Lung (tissue), 12 donors: ENCODE data around the gene SCAPER. TPM values are rescaled to one million over a fixed set of nuclear protein-coding genes. Genes with fewer than 3 reads are reported as not detected.

Source experiments
- ATAC-seq: fragments of 200-7000 bp; cut with Tn5 transposase; one replicate; pipeline ENCODE4 v1.9.1; 2020; ENCODE audit warnings: moderate number of reproducible peaks; ENCODE audit not compliant: insufficient read depth, low FRiP score
- DNase-seq, 3 donors: peaks; one replicate each; pipeline ENCODE4 v3.0.0-alpha.2; 2013 to 2017
- H3K27ac ChIP-seq, 2 donors: one replicate each; pipeline ENCODE4 v1.5.1; 2013; ENCODE audit warnings: mild to moderate bottlenecking in 2 of 2, moderate library complexity in 2 of 2, control low read depth in 1 of 2, inconsistent platforms in 1 of 2, low read depth in 1 of 2, low read length in 1 of 2
- H3K27me3 ChIP-seq, 3 donors: one replicate each; pipeline ENCODE4 v1.5.1; 2013; ENCODE audit warnings: low read length in 2 of 3; ENCODE audit not compliant: control insufficient read depth in 3 of 3, insufficient read depth in 3 of 3
- H3K36me3 ChIP-seq, 4 donors: one replicate each; pipeline ENCODE4 v1.5.1; 2013; ENCODE audit warnings: low read length in 4 of 4, mild to moderate bottlenecking in 1 of 4, moderate library complexity in 1 of 4; ENCODE audit not compliant: control insufficient read depth in 4 of 4, insufficient read depth in 4 of 4
- H3K4me1 ChIP-seq, 5 donors: one replicate each; pipeline ENCODE4 v1.5.1; 2013; ENCODE audit warnings: low read length in 5 of 5, mild to moderate bottlenecking in 2 of 5, moderate library complexity in 1 of 5; ENCODE audit not compliant: control insufficient read depth in 5 of 5, insufficient read depth in 5 of 5
- H3K4me3 ChIP-seq: one replicate; pipeline ENCODE4 v1.5.1; 2013; ENCODE audit warnings: mild to moderate bottlenecking, control low read depth, moderate library complexity
- H3K9ac ChIP-seq, 2 donors: one replicate each; pipeline ENCODE4 v1.5.1; 2013; ENCODE audit warnings: low read length in 2 of 2, control low read depth in 1 of 2; ENCODE audit not compliant: insufficient read depth in 1 of 2
- H3K9me3 ChIP-seq, 4 donors: one replicate each; pipeline ENCODE4 v1.5.1; 2013; ENCODE audit warnings: low read length in 3 of 4, mild to moderate bottlenecking in 1 of 4, moderate library complexity in 1 of 4; ENCODE audit not compliant: control insufficient read depth in 4 of 4, insufficient read depth in 3 of 4
- WGBS, 2 donors: extraction: QIAGEN DNeasy Blood & Tissue Kit; methylation state at CpG; one replicate each; pipeline ENCODE4 v1.1.7; 2013; 5-methylcytosine and 5-hydroxymethylcytosine counted together
- polyA plus RNA-seq, 2 donors: library from polyadenylated mRNA; stranded (reverse); fragments of 200-250 nt; gene quantifications; one replicate each; pipeline ENCODE4 v1.2.1, GENCODE V29; 2013
- total RNA-seq, 2 donors: library from RNA; depleted of rRNA in 1 of 2; stranded (reverse); fragments of >200 nt in 1 of 2; gene quantifications; one replicate each; pipeline ENCODE4 v1.2.1, GENCODE V29; 2014 to 2021
- TF ChIP-seq, protein P1 (sequence below): IDR thresholded peaks from 2 replicates; pipeline ENCODE4 v1.5.1; 2012; ENCODE audit warnings: mild to moderate bottlenecking; ENCODE audit errors: control extremely low read depth, extremely low read depth
- donor health status: control.
- donor health status: control.
- donor health status: Bipolar disorder and iron deficiency.
- donor health status: healthy.
- donor health status: DM: yes; HTN: yes; CAD: no.

Gene SCAPER
- total and polyA plus RNA-seq, 4 donors: 3.9 to 40.2 (median 19.5) TPM

GRCh38 chr15:76864586-76864985 is 40.6 kb downstream of the SCAPER start:
- H3K4me3 ChIP-seq: no peak overlapping the region

GRCh38 chr15:76863693-76864092 is 41.4 kb downstream of the SCAPER start:
- Histone ChIP-seq H3K4me3 (no peak overlapping the region), H3K27ac (no peak overlapping the region), H3K36me3 (peaks cover 0 to 2% (median 0%) of the 10 kb centered on the region in 4 donors), H3K4me1 (peaks cover 0 to 11% (median 3%) of the 10 kb centered on the region in 5 donors), H3K27me3 (no peaks in the 10 kb centered on the region), H3K9ac (no peak overlapping the region), H3K9me3 (no peaks in the 10 kb centered on the region)
- DNase-seq (no peak), ATAC-seq (no peak)
- 95% methylated on average over 2 of the region's 2 CpGs for WGBS, 2 donors
- TF ChIP-seq, protein P1, sequence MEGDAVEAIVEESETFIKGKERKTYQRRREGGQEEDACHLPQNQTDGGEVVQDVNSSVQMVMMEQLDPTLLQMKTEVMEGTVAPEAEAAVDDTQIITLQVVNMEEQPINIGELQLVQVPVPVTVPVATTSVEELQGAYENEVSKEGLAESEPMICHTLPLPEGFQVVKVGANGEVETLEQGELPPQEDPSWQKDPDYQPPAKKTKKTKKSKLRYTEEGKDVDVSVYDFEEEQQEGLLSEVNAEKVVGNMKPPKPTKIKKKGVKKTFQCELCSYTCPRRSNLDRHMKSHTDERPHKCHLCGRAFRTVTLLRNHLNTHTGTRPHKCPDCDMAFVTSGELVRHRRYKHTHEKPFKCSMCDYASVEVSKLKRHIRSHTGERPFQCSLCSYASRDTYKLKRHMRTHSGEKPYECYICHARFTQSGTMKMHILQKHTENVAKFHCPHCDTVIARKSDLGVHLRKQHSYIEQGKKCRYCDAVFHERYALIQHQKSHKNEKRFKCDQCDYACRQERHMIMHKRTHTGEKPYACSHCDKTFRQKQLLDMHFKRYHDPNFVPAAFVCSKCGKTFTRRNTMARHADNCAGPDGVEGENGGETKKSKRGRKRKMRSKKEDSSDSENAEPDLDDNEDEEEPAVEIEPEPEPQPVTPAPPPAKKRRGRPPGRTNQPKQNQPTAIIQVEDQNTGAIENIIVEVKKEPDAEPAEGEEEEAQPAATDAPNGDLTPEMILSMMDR: no peak

More at GRCh38 chr15:76864586-76864985, 40.6 kb downstream of the SCAPER start:
- no peak for ATAC-seq
- no peaks in the 10 kb centered on the region for H3K9me3 ChIP-seq
- peak in 2 of 3 donors; percentile 55 to 58 for DNase-seq
- no peaks in the 10 kb centered on the region for H3K27me3 ChIP-seq
- TF ChIP-seq, protein P1: no peak
- H3K9ac ChIP-seq: no peak overlapping the region
- H3K36me3 ChIP-seq: peaks cover 0 to 2% (median 0%) of the 10 kb centered on the region in 4 donors
- H3K27ac ChIP-seq: no peak overlapping the region
- peaks cover 0 to 11% (median 3%) of the 10 kb centered on the region in 5 donors for H3K4me1 ChIP-seq

- H3K27me3 ChIP-seq: no peaks in the 10 kb centered on the region
- no peaks in the 10 kb centered on the region for H3K9me3 ChIP-seq
- H3K9ac ChIP-seq: no peak overlapping the region
- no peak overlapping the region for H3K4me3 ChIP-seq
- 85 to 87% methylated on average over 4 of the region's 4 CpGs for WGBS, 2 donors
- no peak overlapping the region for H3K27ac ChIP-seq
- DNase-seq: no peak
- ATAC-seq: no peak
- peaks cover 0 to 2% (median 0%) of the 10 kb centered on the region in 4 donors for H3K36me3 ChIP-seq
- TF ChIP-seq, protein P1: no peak
- H3K4me1 ChIP-seq: peaks cover 0 to 11% (median 3%) of the 10 kb centered on the region in 5 donors
Observed at GRCh38 chr15:76863123-76863522, 42.0 kb downstream of the SCAPER start.

DNA sequence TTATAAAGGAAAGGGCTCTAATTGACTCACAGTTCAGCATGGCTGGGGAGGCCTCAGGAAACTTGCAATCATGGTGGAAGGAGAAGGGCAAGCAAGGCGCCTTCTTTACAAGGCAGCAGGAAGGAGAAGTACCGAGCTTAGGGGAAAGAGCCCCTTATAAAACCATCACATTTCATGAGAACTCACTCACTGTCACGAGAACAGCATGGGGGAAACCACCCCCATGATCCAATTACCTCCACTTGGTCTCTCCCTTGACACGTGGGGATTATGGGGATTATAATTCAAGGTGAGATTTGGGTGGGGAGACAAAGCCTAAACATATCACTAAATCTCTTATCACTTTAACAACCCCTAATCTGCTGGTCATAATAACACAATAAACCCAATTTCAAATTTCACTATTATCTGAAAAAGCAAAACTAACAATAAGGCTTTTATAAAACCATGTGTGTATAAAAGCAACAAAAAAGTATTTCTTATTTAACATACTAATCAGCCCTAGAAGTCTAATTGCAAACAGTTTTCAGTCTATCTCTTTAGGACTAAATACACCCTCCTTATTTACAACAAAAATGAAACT is 43.2 kb downstream of the SCAPER start:
- Histone ChIP-seq H3K4me1 (peaks cover 0 to 11% (median 3%) of the 10 kb centered on the region in 5 donors), H3K27ac (no peak overlapping the region), H3K4me3 (no peak overlapping the region), H3K9ac (no peak overlapping the region), H3K36me3 (peaks cover 0 to 2% (median under 1%) of the 10 kb centered on the region in 4 donors), H3K9me3 (no peaks in the 10 kb centered on the region), H3K27me3 (no peaks in the 10 kb centered on the region)
- TF ChIP-seq, protein P1: no peak
- ATAC-seq (no peak), DNase-seq (no peak)
- WGBS, 2 donors: 70 to 90% methylated on average over 4 of the region's 4 CpGs
